Left ventricle myocardium superior (tissue), 1 donor: ENCODE data around the gene SFT2D1. TPM values are rescaled to one million over a fixed set of nuclear protein-coding genes. Genes with fewer than 3 reads are reported as not detected.
"Not testable (repeated sequence)": the region's sequence is repeated elsewhere in the genome, so short reads cannot be mapped to it uniquely, and the experiment has no call there.

Source experiments
- ATAC-seq: fragments of 200-7000 bp; cut with Tn5 transposase; one replicate; pipeline ENCODE4 v1.9.1; 2020; ENCODE audit warnings: mild to moderate bottlenecking, moderate library complexity
- DNase-seq: peaks from one replicate; pipeline ENCODE4 v3.0.0-alpha.2; 2020
- intact Hi-C: fragments of 100-400 bp; cut with micrococcal nuclease; formaldehyde crosslinking; loops from one replicate; pipeline ENCODE4 v1.11.0; 2022
- long read RNA-seq: library from polyadenylated mRNA; unstranded; transcript quantifications from one replicate; pipeline ENCODE4 v2.0.0, GENCODE V29; 2021
- total RNA-seq: library from RNA; stranded (reverse); fragmentation: NEBNext Ultra II Directional; extraction: Animal tissue kit (Norgen Biotek cat#: 25700); gene quantifications from one replicate; pipeline ENCODE4 v1.2.1, GENCODE V29; 2021
- donor health status: DM: no; HTN: yes; CAD: no; lungs with severe emphysema.

The SFT2D1 gene
- total RNA-seq: 18.2 TPM
- long read RNA-seq, transcript SFT2D1-201 (8 exons, 1,079 nt): major isoform, 38 of 42 reads
- long read RNA-seq, partial matches to known transcripts: 0 of 42 reads
- long read RNA-seq, other reads (novel, unspliced or antisense): 4 of 42 reads

GRCh38 chr6:166342349-166343149 is at the start of gene SFT2D1:
Gene SFT2D1, minus strand, starts transcription at chr6:166342545. Its CDS starts 64 bp downstream, at chr6:166342481.
- intact Hi-C loops: no loop called here
- DNase-seq (peak; percentile 92), ATAC-seq (peak; percentile 98)

- intact Hi-C loops: loop anchor here (10.0 kb wide), 1 partner anchor 54 kb away; no protein-coding TSS in a partner anchor
- no peak for DNase-seq
- no peak for ATAC-seq
Measured at GRCh38 chr6:166389119-166389518, 46.8 kb upstream of the SFT2D1 start.

- intact Hi-C loops: loop anchor here (10.0 kb wide), 1 partner anchor 54 kb away; no protein-coding TSS in a partner anchor
- ATAC-seq (no peak), DNase-seq (no peak)
Measured at GRCh38 chr6:166388290-166389004, 46.1 kb upstream of the SFT2D1 start.

GRCh38 chr6:166387642-166388289 is 45.4 kb upstream of the SFT2D1 start:
- no peak for ATAC-seq
- intact Hi-C loops: loop anchor here (10.0 kb wide), 1 partner anchor 53 kb away; no protein-coding TSS in a partner anchor
- no peak for DNase-seq

- DNase-seq, ATAC-seq: not testable (repeated sequence)
- intact Hi-C loops: loop anchor here (10.0 kb wide), 1 partner anchor 52 kb away; no protein-coding TSS in a partner anchor
Measured at GRCh38 chr6:166387098-166387497, 44.8 kb upstream of the SFT2D1 start.

- intact Hi-C loops: loop anchor here (10.0 kb wide), 1 partner anchor 51 kb away; no protein-coding TSS in a partner anchor
- no peak for ATAC-seq
- no peak for DNase-seq
Measured at GRCh38 chr6:166386111-166386510, 43.8 kb upstream of the SFT2D1 start.

GRCh38 chr6:166383802-166384363 is 41.5 kb upstream of the SFT2D1 start:
- intact Hi-C loops: loop anchor here (10.0 kb wide), 1 partner anchor 49 kb away; no protein-coding TSS in a partner anchor
- ATAC-seq: not testable (repeated sequence)
- DNase-seq: peak; percentile 67

- DNase-seq (peak; percentile 99), ATAC-seq (peak; percentile 96)
- intact Hi-C loops: loop anchor here (10.0 kb wide), 1 partner anchor 48 kb away; no protein-coding TSS in a partner anchor
Measured at GRCh38 chr6:166382933-166383801, 40.8 kb upstream of the SFT2D1 start, which contains the start of gene MPC1. Gene MPC1, minus strand, starts transcription at chr6:166382940. Its CDS starts 64 bp downstream, at chr6:166382876.

- DNase-seq: no peak
- intact Hi-C loops: loop anchor here (10.0 kb wide), 1 partner anchor 48 kb away; no protein-coding TSS in a partner anchor
- peak; percentile 31 for ATAC-seq
Measured at GRCh38 chr6:166382500-166382932, 40.2 kb upstream of the SFT2D1 start.

- intact Hi-C loops: loop anchor here (10.0 kb wide), 1 partner anchor 47 kb away; no protein-coding TSS in a partner anchor
- DNase-seq (peak; percentile 85), ATAC-seq (peak; percentile 67)
Measured at GRCh38 chr6:166381733-166382499, 39.6 kb upstream of the SFT2D1 start.

- DNase-seq: no peak
- ATAC-seq: no peak
- intact Hi-C loops: loop anchor here (10.0 kb wide), 1 partner anchor 47 kb away; no protein-coding TSS in a partner anchor
Measured at GRCh38 chr6:166381381-166381732, 39.0 kb upstream of the SFT2D1 start.

GRCh38 chr6:166379800-166380199 is 37.5 kb upstream of the SFT2D1 start:
- no peak for DNase-seq
- no peak for ATAC-seq
- intact Hi-C loops: loop anchor here (10.0 kb wide), 1 partner anchor 45 kb away; no protein-coding TSS in a partner anchor

GRCh38 chr6:166379103-166379586 is 36.8 kb upstream of the SFT2D1 start:
- ATAC-seq: no peak
- intact Hi-C loops: no loop called here

GRCh38 chr6:166377721-166378120 is 35.4 kb upstream of the SFT2D1 start:
- intact Hi-C loops: no loop called here
- no peak for DNase-seq

More at GRCh38 chr6:166379103-166379586, 36.8 kb upstream of the SFT2D1 start:
- no peak for DNase-seq

GRCh38 chr6:166375013-166375412 is 32.7 kb upstream of the SFT2D1 start:
- no peak for ATAC-seq
- DNase-seq: no peak
- intact Hi-C loops: no loop called here

More at GRCh38 chr6:166377721-166378120, 35.4 kb upstream of the SFT2D1 start:
- no peak for ATAC-seq

GRCh38 chr6:166370489-166370888 is 28.1 kb upstream of the SFT2D1 start:
- DNase-seq: no peak
- intact Hi-C loops: no loop called here
- ATAC-seq: no peak
